ENCODE measurements around the gene MEGF10.

DNA sequence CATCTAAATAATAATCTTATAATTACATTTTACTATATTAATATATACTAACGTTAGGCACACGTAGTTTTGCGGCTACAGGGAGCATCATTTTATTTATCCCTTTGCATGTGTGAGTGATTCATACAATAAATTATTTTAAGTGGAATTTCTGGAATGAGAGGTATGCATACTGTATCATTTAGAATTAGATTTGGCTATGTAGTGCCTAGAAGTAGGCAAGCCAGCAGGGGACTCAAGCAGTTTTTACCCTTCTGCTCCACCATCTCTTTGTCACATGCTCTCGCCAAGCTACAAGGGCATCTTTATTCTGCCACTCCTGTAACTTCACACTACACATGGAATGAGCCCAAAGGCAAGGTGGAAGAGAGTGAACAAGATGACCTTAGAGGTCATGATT, 60.8 kb downstream of the MEGF10 start:
- TF ChIP-seq, protein P1, sequence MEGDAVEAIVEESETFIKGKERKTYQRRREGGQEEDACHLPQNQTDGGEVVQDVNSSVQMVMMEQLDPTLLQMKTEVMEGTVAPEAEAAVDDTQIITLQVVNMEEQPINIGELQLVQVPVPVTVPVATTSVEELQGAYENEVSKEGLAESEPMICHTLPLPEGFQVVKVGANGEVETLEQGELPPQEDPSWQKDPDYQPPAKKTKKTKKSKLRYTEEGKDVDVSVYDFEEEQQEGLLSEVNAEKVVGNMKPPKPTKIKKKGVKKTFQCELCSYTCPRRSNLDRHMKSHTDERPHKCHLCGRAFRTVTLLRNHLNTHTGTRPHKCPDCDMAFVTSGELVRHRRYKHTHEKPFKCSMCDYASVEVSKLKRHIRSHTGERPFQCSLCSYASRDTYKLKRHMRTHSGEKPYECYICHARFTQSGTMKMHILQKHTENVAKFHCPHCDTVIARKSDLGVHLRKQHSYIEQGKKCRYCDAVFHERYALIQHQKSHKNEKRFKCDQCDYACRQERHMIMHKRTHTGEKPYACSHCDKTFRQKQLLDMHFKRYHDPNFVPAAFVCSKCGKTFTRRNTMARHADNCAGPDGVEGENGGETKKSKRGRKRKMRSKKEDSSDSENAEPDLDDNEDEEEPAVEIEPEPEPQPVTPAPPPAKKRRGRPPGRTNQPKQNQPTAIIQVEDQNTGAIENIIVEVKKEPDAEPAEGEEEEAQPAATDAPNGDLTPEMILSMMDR (IDR thresholded peaks at IDR 0.05), result no peak
- TF ChIP-seq EP300 (IDR thresholded peaks at IDR 0.05) (no peak), POLR2AphosphoS5 (IDR thresholded peaks at IDR 0.05) (no peak)

Measured in sigmoid colon (tissue), 4 donors.